GM21515 (cell line): ENCODE data around the gene RTEL1.
"Not testable (repeated sequence)": the region's sequence is repeated elsewhere in the genome, so short reads cannot be mapped to it uniquely, and the experiment has no call there.

ENCODE experiments used
- ATAC-seq: cut with Tn5 transposase; IDR thresholded peaks from one replicate; pipeline ENCODE4 v1.9.1; 2021; ENCODE audit not compliant: unreplicated experiment

Gene RTEL1

DNA sequence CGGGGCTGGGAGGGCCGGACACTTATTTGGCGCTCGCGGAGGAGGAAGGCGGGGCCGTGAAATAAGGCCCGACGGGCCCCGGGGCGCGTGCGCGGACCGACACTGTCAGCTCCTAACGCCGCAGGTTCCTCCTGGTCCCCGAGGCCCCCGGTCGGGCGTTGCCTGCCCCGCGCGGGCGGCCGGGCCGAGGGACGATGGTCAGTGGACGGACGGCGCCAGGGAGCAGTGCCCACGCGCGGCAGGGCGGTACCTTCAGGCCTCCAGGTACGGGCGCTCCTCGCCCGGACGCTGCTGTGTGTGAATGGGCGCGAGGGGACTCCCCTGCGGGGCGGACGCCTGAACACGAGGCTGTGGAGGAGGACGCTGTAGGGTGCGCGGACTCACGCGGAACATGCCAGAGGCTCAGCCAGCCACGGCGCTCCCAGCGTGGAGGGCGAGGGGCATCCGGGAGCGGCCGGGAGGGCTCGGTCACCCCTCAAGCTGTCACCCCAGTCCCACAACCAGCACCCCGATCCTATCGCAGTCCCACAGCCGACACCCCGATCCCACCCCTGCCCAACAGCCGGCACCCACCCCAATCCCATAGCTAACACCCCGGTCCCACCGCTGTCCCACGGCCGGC lies 30.9 kb upstream of the RTEL1 start:
- ATAC-seq = peak; percentile 68

DNA sequence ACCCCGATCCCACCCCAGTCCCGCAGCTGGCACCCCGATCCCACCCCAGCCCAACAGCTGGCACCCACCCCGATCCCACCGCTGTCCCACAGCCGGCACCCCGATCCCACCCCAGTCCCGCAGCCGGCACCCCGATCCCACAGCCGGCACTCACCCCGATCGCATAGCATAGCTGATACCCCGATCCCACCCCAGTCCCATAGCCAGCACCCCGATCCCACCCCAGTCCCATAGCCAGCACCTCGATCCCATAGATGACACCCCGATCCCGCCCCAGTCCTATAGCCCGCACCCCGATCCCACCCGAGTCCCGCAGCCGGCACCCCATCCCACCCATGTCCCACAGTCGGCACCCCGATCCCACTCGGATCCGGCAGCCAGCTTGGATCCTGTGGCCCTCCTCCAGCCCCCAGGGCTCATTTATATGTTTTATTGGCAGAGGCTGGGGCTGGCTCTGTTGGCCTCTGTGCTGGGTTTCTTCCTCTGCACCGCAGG lies 30.3 kb upstream of the RTEL1 start:
- ATAC-seq = no peak

DNA sequence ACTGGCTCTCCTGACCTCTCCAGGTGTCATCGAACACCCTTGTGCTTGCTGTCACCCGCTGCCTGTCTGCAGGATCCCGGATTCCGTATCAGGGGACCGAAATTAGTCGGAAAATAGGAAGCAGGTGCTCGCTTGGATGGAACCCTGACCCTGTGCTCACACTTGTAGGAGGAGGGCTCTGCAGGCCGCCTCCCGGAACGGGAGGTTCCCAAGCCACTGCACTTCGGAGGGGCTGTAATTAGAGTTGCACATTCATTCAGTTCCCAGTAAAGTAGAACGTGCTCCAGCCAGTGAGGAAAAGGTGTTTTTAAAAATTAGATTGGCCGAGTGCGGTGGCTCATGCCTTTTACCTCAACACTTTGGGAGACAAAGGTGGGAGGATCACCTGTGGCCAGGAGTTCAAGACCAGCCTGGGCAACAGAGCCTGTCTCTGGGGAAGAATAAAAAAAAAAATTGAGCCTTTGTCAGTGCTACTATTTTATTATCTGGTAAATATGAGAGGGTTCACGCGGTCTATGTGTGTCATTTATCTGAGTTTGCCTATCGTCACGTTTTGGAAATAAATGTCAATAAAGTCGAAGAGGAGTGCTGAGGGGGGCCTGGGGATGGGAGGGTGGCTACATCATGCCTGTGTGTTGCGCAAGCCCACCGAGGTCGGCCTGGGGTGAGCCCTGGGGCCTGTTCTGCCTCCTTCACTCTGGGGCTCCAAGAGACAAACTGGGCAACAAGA lies 29.7 kb upstream of the RTEL1 start:
- ATAC-seq = no peak

DNA sequence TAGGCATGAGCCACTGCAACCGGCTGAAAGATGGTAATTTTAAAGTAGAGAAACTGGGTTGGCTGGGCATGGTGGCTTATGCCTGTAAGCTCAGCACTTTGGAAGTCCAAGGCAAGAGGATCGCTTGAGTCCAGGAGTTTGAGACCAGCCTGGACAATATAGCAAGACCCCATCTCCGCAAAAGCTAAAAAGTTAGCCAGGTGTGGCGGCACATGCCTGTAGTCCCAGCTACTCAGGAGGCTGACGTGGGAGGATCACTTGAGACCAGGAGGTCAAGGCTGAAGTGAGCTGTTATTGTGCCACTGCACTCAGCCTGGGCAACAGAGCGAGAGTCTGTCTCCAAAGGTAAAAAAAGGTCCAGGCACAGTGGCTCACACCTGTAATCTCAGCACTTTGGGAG lies 27.2 kb upstream of the RTEL1 start:
- ATAC-seq = not testable (repeated sequence)

DNA sequence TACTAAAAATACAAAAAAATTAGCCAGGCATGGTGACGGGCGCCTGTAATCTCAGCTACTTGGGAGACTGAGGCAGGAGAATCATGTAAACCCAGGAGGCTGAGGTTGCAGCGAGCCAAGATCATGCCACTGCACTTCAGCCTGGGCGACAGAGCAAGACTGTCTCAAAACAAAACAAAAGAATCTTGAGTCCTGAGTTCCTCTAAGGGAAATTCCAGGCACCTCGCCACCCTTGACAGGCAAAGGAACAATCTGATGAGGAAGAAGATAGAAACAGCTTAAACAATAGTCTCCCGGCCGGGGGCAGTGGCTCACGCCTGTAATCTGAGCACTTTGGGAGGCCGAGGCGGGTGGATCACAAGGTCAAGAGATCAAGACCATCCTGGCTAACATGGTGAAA lies 26.7 kb upstream of the RTEL1 start:
- not testable (repeated sequence) for ATAC-seq

DNA sequence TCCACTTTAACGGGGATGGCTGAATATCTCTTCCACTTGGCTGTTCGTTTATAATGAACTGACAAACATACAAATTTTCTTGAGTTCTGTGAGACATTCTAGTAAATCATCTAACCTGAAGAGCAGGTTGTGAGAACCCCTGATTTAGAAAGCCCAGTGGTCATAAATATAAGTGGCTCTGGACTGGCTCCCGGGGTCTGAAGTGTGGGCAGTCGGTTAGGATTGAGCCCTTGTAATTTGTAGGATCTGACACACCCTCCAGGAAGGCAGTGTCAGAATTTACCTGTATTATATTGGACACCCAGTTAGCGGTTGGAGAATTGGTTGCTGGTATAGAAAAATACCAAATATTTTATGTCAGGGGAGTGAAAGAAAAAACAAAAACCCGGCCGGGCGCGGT lies 24.4 kb upstream of the RTEL1 start:
- ATAC-seq = no peak

DNA sequence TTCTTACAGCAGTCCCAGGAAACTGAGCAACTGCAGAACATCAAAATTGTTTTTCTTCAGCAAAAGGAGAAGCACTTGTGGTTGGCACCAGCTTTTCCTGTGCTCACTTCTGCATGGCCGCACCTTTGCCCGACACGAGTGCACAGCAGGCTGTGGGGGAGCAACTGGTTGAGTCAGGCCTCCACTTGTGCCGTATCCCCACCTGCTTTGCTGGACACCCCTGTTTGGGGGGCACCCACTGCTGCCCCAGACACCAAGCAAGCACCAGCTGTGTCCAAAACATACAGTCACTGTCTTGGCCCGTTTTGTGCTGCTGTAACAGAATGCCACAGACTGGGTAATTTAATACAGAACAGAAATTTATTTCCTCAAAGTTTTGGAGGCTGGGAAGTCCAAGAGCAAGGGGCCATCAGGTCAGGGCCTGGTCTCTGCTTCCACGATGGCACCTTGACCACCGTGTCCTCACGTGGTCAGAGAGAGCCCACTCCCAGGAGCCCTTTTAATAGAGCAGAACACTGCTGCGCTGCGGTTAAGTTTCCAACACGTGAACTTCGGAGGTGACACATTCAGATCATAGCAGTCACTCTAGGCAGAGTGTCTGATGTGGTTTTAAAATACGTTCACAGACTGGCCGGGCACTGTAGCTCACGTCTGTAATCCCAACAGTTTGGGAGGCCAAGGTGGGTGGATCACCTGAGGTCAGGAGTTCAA lies 22.5 kb upstream of the RTEL1 start:
- ATAC-seq = no peak

DNA sequence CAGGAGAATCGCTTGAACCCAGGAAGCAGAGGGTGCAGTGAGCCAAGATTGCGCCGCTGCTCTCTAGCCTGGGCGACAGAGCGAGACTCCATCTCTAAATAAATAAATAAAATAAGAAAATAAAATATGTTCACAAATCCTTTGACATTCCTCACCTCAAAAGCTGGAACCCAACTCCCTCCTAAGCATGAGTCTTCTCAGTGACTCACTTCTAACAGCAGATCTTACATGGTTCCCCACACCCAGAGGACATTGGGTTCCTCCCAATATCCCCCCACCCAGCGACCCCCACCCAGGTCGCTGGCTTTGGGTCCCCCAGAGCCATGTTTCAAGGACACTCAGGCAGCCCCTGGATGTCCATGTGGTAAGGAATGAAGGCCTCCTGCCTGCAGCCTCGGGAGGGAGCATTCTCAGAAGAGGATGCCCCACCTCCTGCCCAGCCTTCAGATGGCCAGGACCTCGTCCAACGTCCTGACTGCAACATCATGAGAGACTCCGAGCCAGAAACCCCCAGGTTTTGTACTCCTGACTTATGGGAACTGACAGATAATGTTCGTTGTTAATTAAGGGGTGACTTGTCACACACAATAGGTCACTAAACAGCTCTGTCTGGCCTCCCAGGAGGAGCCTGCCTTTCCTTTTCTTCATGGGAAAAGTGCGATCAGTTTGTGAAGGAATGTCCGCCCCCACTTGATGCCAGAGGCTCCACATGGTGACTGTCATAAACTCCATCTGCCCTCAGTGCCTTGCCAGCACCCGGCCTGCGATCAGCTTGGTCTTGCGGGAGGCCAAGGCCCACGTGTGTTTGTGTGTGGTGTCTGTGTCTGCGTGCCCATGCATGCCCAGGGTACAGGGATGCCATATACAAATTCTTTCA lies 21.1 kb upstream of the RTEL1 start:
- ATAC-seq = no peak

DNA sequence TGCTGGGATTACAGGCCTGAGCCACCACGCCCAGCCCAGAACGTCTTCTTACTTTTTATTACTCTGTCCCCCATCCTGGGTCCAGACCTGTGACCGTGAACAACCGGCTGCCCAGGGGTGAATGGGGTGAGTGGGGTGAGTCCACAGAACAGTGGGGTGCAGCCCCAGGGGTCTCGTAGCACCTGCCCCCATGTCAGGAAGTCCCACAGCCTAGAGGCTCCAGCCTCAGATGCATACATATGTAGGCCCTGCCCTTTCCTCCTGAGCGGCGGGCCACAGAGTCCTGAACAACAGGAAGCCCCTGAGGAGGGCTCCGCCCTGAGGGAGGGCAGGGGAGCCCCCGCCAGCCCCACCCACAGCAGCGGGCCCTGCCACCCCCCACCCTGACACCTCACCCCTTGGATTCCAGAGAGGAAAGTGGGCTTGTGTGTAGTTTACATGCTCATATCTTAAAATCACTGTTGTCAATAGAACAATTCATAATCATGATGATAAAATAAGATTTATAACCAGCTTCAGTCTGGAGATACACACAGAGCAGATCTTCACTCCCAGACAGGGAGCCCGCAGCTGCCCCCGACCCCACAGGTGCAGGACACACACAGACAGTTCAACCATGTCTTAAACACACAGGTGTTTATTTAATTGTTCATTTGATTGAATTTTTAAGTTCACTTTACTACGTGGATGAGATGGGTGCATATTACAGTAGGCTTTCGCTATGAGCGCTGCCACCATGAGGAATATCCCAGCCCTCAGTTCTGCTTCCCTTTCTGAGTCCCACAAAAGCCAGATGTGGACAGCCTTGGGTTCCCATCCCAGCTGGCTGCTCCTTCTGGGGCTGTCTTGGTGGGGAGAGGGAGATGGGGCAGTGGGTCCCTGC lies 18.8 kb upstream of the RTEL1 start:
- ATAC-seq = no peak

DNA sequence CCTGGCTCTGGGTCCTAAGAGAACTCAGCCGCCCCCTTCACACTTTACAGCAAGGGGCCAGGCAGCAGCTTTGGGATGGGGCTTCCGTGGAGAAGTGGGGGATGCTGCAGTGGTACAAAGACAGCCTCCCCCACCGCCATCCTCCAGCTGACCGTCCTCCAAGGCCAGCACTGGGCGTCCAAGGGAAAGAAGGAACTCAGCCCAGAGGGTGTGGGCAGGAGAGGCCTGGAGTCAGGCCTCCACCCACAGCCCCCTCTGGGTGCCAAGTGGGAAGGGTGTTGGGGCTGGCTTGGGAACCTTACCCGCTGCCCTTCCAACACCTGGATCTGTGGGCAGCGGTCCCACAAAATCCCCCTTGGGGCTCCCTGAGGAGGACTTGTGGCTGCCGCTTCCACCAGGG lies 18.0 kb upstream of the RTEL1 start:
- ATAC-seq = no peak

DNA sequence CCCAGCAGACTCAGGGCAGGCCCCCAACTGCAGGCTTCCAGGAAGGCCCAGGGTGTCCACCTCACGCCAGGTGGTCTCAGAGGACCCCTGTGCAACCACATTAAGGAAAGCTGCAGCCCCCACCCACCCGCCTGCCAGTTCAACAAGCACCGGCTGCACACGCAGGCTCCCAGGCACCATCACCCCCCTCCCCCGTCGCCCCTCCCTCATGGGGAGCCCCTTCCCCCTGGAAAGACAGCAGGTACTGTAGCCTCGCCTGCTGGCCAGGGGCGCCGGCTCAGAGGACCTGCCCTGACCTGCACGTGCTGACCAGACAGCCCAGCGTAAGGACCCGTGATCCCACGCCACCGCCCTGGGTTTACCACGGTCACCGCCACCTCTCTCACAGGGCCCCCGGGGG lies 17.4 kb upstream of the RTEL1 start:
- not testable (repeated sequence) for ATAC-seq

DNA sequence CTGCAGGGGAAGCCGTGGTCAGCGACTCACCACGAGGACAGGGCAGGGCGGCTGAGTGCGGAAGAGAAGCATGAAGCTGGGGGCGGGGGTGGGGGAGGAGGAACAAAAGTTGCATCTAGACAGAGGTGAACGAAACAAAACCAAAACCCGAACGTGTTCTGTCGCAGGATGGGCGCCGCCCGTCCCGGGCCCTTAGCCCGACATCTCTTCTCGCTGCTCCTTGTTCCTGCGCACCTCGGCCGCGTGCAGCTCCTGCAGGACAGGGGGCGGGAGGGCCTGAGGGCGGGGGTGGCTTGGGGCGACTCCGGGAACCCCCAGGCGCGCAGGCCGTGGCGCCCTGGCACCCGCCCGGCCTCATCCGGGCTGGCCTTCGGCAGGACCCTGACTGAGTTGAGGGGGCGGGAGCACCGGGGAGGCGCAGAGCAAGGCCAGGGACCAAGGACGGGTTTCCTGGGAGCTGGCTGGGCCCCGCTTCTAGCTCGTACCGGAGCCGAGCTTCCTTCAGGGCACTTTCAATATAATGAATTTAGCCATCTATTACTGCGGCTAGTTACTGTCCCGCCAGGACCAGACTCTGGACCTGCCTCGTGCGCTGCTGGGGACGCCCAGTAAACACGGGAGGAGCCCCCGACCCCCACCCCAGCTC lies 16.8 kb upstream of the RTEL1 start:
- no peak for ATAC-seq

DNA sequence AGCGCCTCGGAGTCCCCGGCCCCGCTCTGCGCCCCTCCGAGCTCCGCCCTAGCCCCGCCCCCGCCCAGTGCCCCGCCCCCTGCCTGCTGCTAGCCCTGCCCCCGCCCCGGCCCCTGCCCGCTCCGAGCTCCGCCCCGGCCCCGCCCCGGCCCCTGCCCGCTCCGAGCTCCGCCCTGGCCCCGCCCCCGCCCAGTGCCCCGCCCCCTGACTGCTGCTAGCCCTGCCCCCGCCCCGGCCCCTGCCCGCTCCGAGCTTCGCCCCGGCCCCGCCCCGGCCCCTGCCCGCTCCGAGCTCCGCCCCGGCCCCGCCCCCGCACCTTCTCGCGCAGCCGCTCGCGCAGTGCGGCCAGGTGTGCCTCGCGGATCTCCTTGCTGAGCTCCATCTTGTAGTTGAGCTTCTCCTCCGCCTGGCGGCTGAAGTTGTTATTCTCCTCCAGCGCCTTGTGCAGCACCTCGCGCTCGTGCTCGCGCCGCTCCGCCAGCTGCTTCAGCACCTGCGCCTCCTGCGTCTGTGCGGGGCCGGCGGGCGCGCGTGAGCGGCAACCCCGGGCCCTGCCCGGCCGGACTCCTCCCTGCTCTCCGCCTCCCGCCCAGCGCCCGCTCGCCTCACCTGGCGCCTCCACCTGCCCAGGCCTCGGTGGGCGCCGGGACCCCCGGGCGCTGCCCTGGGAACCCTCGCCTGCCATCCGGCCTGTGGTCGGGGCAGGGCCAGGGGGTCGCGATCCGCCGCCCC lies 16.2 kb upstream of the RTEL1 start:
- peak; percentile 43 for ATAC-seq

DNA sequence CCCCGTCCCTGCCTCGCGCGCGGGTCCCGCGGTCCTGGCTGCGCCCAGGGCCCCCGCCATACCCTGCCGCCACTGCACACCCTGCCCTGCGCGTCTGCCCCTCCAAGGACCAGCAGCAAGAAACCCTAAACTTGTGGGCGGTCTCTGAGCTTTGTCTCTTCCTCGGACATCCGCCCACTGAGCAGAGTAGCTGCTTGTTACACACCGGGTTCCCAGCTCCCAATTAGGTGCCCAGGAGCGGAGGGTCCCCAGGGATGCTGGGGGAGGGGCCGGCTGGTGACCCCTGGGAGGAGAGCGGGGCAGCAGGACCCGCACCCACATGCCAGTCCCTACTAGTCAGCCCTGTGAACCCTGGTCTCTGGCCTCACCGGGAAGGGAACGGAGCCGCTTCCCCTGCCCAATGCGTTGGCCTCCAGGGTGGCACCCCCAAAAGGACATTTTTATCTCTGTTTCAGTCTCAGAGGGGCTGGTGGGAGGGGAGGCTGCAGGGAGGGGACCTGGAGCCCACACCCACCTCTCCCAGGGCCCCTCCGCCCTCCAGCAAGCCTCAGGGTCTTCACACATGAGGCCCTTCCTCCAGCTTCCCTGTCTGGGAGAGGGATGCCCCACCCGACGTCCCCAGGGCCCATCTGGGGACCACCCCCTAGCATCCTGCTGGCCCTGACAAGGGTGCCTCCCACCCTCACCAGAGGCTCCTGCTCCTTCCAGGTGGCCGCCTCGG lies 15.4 kb upstream of the RTEL1 start:
- ATAC-seq = no peak

DNA sequence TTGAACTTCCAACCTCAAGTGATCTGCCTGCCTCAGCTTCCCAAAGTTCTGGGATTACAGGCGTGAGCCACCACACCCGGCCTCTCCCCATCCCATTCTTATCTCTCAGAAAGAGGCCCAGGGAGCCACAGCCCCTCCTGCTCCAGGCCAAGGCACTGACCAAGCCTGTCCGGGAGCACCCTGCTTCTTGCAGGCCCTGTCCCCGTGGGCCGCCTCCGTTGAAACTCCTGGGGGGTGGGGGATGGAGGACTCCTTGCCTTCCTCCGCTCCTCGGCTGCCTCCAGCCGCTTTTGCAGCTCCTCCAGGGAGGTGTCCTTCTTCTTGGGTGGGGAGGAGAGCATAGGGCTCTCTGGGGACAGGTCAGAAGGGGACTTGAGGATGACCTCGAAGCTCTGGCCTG lies 14.6 kb upstream of the RTEL1 start:
- no peak for ATAC-seq

DNA sequence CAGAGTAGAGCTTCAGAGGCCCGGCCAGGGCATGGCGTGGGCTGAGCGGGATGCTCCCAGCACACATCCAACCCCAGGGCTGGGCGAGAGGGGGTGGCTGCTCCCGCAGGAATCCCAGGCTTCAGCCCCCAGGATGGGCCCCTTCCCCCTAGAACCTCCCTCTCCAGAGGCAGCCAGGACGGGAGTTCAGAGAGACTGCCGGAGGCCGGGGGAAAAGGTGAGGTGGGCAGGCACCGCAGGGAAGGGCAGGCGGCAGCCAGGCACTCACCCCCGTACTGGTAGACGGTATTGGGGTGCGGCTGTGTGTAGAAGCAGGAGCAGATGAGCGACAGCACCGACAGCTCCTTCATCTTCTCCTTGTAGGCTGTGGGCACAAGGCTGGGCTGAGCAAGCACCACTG lies 14.2 kb upstream of the RTEL1 start:
- ATAC-seq = no peak

DNA sequence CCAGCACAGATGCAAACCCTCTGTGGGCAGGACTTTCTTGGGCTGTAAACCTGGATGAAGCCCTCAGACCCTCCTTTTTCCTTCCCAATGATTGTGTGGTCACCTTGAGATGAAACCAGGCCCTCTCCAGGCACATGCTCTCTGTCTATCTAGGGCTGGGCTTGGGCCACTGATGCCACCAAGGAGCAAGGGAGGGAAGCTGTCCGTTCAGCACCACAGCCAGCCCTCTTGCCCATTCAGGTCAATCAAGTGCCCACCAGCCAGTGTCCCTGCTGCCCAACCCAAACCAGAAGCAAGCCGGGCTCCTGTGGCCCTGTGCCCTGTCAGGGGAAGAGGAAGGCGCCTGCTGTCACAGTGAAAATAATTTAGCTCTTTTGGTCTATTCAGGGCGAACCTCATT lies 12.9 kb upstream of the RTEL1 start:
- no peak for ATAC-seq

DNA sequence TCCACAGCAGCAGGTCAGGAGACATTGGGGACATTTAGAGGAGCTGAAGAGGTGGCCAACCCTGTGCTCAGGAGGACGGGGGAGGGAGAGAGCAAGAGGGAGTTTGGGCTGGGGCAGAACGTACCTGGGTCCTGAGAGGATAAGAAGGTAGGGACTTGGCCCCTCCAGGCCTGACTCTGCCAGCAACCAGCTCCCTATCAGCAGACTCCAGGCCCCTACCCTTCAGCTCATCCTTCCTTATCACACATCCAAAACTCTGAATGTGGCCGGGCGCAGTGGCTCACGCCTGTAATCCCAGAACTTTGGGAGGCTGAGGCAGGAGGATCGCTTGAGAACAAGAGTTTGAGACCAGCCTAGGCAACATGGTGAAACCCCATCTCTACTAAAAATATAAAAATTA lies 9.9 kb upstream of the RTEL1 start:
- no peak for ATAC-seq
